Skeletal muscle tissue (tissue), 4 donors: ENCODE measurements around the gene FIBCD1. TPM values are rescaled to one million over a fixed set of nuclear protein-coding genes. Genes with fewer than 3 reads are reported as not detected.

ENCODE experiments used
- H3K27ac ChIP-seq: one replicate; pipeline ENCODE4 v1.7.0; 2013; ENCODE audit warnings: mild to moderate bottlenecking, low read depth, low read length, inconsistent platforms
- H3K27me3 ChIP-seq, 3 donors: one replicate each; pipeline ENCODE4 v1.7.0; 2013; ENCODE audit warnings: low read length in 3 of 3; ENCODE audit not compliant: control insufficient read depth in 3 of 3, insufficient read depth in 3 of 3
- H3K36me3 ChIP-seq, 3 donors: one replicate each; pipeline ENCODE4 v1.7.0; 2013; ENCODE audit warnings: low read length in 3 of 3; ENCODE audit not compliant: control insufficient read depth in 3 of 3, insufficient read depth in 3 of 3
- H3K4me1 ChIP-seq, 3 donors: one replicate each; pipeline ENCODE4 v1.7.0; 2013; ENCODE audit warnings: low read length in 3 of 3, mild to moderate bottlenecking in 3 of 3; ENCODE audit not compliant: control insufficient read depth in 3 of 3, insufficient read depth in 3 of 3
- H3K4me3 ChIP-seq, 3 donors: one replicate each; pipeline ENCODE4 v1.7.0; 2013; ENCODE audit warnings: low read length in 3 of 3
- H3K9ac ChIP-seq, 3 donors: one replicate each; pipeline ENCODE4 v1.7.0; 2013; ENCODE audit warnings: low read length in 3 of 3, mild to moderate bottlenecking in 3 of 3, moderate library complexity in 2 of 3, low read depth in 1 of 3
- H3K9me3 ChIP-seq, 3 donors: one replicate each; pipeline ENCODE4 v1.7.0; 2013; ENCODE audit warnings: low read length in 3 of 3; ENCODE audit not compliant: control insufficient read depth in 3 of 3
- total RNA-seq: library from RNA; depleted of rRNA; stranded (reverse); fragments of >200 nt; gene quantifications from one replicate; pipeline ENCODE4 v1.2.3, GENCODE V29; 2014
- donor health status: Osteomylitis.

FIBCD1 gene
- total RNA-seq, 1 donor from 2014 or later = not detected

DNA sequence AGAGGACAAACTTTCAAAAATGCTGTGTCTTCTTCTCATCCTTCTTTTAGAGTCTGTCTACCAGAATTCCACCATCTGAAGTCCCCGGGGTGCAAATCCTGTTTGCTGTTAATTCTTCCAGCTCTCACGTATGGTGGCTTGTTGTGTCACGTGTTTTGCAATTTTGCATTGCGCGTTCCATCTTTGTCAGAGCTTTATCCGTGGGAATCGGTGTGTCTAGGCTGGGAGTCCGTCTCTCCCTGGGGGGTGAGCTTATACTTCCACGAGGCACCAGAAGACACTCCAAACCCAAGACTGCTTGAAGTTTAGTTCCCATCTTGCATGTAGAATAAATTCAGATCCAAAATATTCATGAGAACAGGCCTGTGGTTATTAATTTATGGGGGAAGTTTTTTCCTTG lies 6.1 kb upstream of the FIBCD1 start:
- no peak overlapping the region for H3K9ac ChIP-seq
- no peaks in the 10 kb centered on the region for H3K36me3 ChIP-seq
- H3K27ac ChIP-seq = no peak overlapping the region
- no peaks in the 10 kb centered on the region for H3K4me1 ChIP-seq
- peaks cover 0 to 4% (median 3%) of the 10 kb centered on the region in 3 donors for H3K9me3 ChIP-seq
- peaks cover 49 to 57% (median 52%) of the 10 kb centered on the region in 3 donors for H3K27me3 ChIP-seq
- no peak overlapping the region for H3K4me3 ChIP-seq

DNA sequence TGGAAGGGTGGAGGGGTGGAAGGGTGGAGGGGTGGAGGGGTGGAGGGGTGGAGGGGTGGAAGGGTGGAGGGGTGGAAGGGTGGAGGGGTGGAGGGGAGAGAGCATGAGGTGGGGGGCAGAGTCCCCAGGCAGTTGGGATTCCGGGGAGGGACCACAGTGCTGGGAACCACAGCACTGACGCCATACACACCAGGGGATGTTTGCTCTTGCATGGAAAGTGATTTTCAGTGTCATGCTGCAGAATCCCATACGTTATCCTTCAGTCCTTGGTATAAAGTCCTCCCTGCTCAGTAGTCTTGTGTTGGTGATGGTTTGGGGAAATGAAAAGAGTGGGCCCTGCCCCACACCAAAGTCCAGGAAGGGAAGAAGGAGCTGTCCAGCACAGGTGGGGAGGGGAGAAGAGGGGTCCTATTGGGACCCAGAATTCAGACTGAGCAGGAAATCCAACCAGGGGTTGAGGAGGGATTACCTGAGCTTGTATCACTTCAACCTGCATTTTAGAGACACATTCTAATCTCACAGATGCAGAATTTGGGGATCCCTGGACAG lies 5.5 kb upstream of the FIBCD1 start:
- Histone ChIP-seq H3K27ac (no peak overlapping the region), H3K9me3 (peaks cover 0 to under 1% (median 0%) of the 10 kb centered on the region in 3 donors), H3K9ac (no peak overlapping the region), H3K4me3 (no peak overlapping the region), H3K36me3 (no peaks in the 10 kb centered on the region), H3K4me1 (no peaks in the 10 kb centered on the region), H3K27me3 (peaks cover 49 to 57% (median 53%) of the 10 kb centered on the region in 3 donors)

DNA sequence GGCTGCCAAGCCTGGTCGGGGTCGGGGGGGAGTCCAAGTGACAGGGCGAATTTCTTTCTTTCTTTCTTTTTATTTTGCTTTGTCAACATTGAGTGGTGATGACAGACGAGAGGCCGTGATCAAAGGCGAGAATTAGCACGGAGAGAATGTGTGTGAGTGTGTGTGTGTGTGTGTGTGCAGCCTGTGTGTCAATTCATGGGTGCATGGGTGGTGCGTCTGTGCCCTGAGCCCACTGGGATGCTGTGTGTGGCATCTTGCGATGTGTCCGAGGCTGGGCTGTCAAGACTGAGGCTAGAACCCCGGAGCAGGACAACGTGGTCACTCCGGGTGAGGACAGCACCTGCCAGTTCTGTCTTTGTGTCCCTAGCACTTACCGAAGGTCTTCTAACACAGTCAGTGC lies 4.7 kb upstream of the FIBCD1 start:
- Histone ChIP-seq H3K27me3 (peaks cover 42 to 61% (median 57%) of the 10 kb centered on the region in 3 donors), H3K4me1 (peaks cover 2 to 4% (median 3%) of the 10 kb centered on the region in 3 donors), H3K36me3 (no peaks in the 10 kb centered on the region), H3K9ac (no peak overlapping the region), H3K9me3 (no peaks in the 10 kb centered on the region), H3K4me3 (no peak overlapping the region), H3K27ac (no peak overlapping the region)

DNA sequence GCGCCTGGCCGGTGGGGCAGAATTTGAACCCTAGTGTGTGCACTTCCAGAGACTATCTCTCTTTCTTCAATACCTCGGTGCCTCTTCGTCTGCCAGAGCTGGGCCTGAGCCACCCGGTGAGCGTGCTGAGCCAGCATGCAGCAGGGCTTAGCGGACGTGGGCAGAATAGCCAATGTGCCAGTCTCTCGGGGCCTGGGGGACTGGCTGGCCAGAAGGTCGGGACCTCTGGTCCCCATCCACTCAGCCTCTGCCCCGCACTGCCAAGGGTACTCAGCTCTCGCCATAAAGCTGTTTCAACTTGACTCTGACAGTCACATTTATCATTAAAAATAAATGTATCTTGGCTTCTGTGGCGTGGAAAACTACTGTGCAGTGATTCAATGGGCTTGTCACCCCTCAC lies 4.2 kb upstream of the FIBCD1 start:
- Histone ChIP-seq H3K4me3 (no peak overlapping the region), H3K36me3 (no peaks in the 10 kb centered on the region), H3K27ac (no peak overlapping the region), H3K9me3 (no peaks in the 10 kb centered on the region), H3K27me3 (peaks cover 42 to 63% (median 58%) of the 10 kb centered on the region in 3 donors), H3K4me1 (peaks cover 3 to 4% (median 3%) of the 10 kb centered on the region in 3 donors), H3K9ac (no peak overlapping the region)

DNA sequence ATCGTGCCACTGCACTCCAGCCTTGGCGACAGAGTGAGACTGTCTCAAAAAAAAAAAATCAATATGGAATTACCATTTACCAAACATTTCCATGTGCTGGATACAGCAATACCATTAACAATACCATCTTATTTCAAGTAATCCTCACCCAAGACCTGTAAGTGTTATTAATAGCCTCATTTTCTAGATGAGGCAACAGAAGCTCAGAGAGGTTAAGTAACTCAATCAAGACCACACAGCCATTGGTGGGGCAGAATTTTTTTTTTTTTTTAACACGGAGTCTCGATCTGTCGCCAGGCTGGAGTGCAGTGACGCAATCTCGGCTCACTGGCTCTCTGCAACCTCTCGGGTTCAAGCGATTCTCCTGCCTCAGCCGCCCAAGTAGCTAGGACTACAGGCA lies 3.6 kb upstream of the FIBCD1 start:
- peaks cover 46 to 64% (median 62%) of the 10 kb centered on the region in 3 donors for H3K27me3 ChIP-seq
- H3K9ac ChIP-seq = no peak overlapping the region
- H3K27ac ChIP-seq = no peak overlapping the region
- H3K4me3 ChIP-seq = no peak overlapping the region
- H3K36me3 ChIP-seq = no peaks in the 10 kb centered on the region
- no peaks in the 10 kb centered on the region for H3K9me3 ChIP-seq
- peaks cover 3 to 4% (median 3%) of the 10 kb centered on the region in 3 donors for H3K4me1 ChIP-seq

DNA sequence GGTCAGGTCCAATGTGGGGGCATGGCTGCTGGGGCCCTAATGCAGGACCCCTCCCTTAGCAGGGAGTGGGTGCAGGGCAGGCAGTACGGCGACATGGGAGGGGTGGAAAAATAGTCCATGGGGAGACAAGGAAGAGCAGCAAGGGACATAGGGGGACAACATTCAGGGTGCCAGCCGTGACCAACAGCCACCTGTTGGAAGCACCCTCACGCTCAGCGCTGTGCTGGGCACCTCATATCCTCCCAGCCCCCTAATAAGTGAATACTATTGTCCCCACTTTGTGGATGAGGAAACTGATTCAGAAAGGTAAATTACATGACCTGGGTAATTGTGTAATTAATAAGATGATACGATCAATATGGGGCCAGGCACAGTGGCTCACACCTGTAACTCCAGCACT lies 3.0 kb upstream of the FIBCD1 start:
- H3K27ac ChIP-seq = no peak overlapping the region
- H3K36me3 ChIP-seq = no peaks in the 10 kb centered on the region
- peaks cover 3 to 4% (median 3%) of the 10 kb centered on the region in 3 donors for H3K4me1 ChIP-seq
- no peak overlapping the region for H3K4me3 ChIP-seq
- no peaks in the 10 kb centered on the region for H3K9me3 ChIP-seq
- H3K9ac ChIP-seq = no peak overlapping the region
- peaks cover 47 to 64% (median 62%) of the 10 kb centered on the region in 3 donors for H3K27me3 ChIP-seq

DNA sequence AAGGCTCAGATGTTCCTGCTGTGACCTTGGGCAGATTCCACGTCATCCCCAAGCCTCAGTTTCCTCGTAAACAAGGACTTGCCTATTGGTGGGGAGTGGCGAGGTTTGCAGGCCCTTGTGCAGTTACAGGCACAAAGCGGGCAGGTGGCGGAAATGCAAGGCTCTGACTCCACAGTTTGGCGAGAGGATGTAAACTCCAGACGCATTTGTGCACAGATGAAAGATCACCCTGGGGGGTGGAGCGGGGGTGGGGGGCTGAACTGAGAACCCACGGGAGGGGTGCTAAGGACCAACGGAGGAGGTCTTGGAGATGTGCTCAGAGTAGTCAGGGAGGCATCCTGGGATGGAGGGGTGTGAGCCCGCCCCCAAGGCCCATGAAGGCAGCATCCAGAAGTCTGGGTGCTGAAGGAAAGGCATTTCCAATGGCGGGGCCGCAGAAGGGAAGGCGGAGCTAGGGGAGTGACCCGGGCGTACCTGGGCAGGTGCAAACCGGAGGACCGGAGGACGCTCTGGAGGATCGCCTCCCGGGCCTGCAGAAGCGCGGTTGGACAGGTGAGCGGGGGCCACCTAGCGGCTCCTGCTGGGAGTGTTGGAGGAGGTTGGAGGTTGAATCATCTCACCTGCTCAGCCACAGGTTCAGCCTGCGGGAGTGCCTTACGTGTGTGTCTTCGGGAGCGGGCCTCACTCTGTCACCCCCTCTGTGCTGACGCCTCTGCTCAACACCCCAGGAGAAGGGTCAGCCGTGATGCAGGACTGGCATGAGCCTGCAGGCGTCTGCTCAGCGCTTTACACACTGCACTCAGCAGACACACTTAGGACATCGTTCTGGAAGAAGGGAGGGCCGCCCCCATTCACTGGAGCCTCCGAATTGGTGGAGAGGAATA lies 1.9 kb upstream of the FIBCD1 start:
- Histone ChIP-seq H3K27me3 (peaks cover 54 to 76% (median 69%) of the 10 kb centered on the region in 3 donors), H3K27ac (no peak overlapping the region)

DNA sequence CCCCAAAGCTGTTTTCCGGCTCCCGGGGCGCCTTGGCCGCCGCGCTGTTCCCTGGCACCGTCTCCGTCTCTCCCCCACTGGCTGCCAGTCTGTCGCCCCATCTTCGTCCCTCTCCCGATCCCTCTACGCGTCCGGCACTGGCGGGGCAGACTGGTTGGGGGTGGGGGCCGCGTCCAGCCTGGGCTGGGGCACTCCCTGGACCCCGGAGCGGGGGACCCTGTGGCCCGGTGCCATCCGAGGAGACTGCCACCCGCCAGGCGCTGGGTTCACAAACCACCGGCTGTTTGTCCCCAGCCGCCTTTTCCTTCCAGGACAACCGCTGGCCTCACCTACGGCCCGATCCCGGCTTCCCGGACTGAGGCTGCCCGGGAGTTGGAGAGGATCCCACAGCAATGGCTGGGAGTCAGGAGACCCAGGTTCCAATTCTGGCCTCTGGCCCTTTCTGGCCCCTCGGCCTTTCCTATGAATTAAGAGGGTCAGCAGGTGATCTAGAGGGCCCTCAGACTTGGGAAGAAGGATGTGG lies 1.0 kb upstream of the FIBCD1 start:
- no peak overlapping the region for H3K27ac ChIP-seq
- no peaks in the 10 kb centered on the region for H3K9me3 ChIP-seq
- no peak overlapping the region for H3K9ac ChIP-seq
- H3K27me3 ChIP-seq = peaks cover 60 to 84% (median 77%) of the 10 kb centered on the region in 3 donors
- no peaks in the 10 kb centered on the region for H3K36me3 ChIP-seq
- H3K4me3 ChIP-seq = no peak overlapping the region
- peaks cover 3 to 4% (median 3%) of the 10 kb centered on the region in 3 donors for H3K4me1 ChIP-seq

More for the DNA sequence above, 1.9 kb upstream of the FIBCD1 start:
- Histone ChIP-seq H3K4me3 (no peak overlapping the region), H3K36me3 (no peaks in the 10 kb centered on the region), H3K9ac (no peak overlapping the region), H3K9me3 (no peaks in the 10 kb centered on the region), H3K4me1 (peaks cover 3 to 4% (median 3%) of the 10 kb centered on the region in 3 donors)

DNA sequence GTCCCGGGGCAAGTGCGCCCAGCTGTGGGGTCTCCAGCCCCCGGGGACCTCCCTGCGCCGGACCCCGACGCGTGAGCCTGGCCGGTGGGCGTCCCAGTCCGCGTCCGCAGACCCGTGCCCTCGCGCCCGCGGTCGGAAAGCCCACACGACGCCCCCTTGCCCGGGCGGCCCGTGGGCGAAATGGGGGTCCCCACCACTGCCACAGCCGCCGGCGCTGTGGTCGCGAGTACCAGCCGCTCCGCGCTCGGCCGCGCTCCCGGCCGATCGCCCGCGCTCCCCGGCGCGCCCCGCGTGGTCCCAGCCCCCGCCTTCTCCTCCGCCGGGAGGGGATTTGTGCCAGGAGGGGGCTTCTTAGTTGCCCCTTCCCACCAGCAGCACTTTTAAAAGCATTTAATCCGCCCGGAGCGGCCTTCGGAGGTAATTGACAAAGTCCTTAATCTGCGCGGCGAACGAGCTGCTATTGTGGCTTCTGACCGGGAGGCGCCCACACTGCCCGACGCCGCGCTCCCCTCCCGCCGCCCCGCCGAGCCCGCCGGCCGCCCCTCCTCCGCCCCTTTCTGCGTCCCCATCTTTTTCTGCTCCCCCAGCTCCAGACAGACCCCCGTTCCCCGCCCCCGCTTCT lies 469 bp upstream of the FIBCD1 start:
- Histone ChIP-seq H3K4me1 (peaks cover 3 to 4% (median 3%) of the 10 kb centered on the region in 3 donors), H3K27ac (no peak overlapping the region), H3K4me3 (peak overlapping the region in 1 of 3 donors; percentile 35), H3K27me3 (peaks cover 64 to 86% (median 83%) of the 10 kb centered on the region in 3 donors), H3K9ac (no peak overlapping the region), H3K36me3 (no peaks in the 10 kb centered on the region), H3K9me3 (no peaks in the 10 kb centered on the region)
